ENCODE measurements around the gene UBXN7. TPM values are rescaled to one million over a fixed set of nuclear protein-coding genes. Genes with fewer than 3 reads are reported as not detected.

UBXN7 gene
- total RNA-seq, 2 donors from 2014 or later: 21.1 to 22.2 TPM

DNA sequence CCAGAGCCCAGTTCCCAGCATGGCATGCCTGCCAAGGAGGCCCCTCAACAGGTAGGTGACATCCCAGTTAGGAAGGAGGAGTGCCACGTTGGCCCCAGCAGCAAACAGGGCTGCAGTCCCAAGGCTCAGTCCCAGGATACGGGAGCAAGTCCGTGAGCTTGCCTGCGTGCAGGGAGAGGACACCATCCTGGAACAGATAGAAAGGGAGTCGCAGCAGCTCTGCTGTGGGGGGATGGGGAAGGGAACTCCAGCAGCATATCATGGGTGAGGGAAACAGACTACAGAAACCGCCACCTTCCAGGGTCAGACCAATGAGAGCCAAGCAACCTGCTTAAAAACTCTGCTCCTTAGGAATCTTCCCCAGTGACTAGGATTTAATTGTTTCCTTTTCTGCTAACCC, 104.8 kb downstream of the UBXN7 start:
- TF ChIP-seq, protein P1, sequence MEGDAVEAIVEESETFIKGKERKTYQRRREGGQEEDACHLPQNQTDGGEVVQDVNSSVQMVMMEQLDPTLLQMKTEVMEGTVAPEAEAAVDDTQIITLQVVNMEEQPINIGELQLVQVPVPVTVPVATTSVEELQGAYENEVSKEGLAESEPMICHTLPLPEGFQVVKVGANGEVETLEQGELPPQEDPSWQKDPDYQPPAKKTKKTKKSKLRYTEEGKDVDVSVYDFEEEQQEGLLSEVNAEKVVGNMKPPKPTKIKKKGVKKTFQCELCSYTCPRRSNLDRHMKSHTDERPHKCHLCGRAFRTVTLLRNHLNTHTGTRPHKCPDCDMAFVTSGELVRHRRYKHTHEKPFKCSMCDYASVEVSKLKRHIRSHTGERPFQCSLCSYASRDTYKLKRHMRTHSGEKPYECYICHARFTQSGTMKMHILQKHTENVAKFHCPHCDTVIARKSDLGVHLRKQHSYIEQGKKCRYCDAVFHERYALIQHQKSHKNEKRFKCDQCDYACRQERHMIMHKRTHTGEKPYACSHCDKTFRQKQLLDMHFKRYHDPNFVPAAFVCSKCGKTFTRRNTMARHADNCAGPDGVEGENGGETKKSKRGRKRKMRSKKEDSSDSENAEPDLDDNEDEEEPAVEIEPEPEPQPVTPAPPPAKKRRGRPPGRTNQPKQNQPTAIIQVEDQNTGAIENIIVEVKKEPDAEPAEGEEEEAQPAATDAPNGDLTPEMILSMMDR (IDR thresholded peaks at IDR 0.05): no peak
- ATAC-seq (ENCODE audit: insufficient number of reproducible peaks, low FRiP score, low read depth) (no peak), DNase-seq (ENCODE audit: low spot score) (no peak)
- no peak overlapping the region for H3K4me3 ChIP-seq
- H3K27me3 ChIP-seq (replicated peaks; ENCODE audit: insufficient read depth): no peaks in the 10 kb centered on the region
- no peaks in the 10 kb centered on the region for H3K36me3 ChIP-seq
- no peak overlapping the region for H3K27ac ChIP-seq
- H3K9me3 ChIP-seq: no peaks in the 10 kb centered on the region
- no peaks in the 10 kb centered on the region for H3K4me1 ChIP-seq (ENCODE audit: control insufficient read depth in 1 of 2, low read depth in 2 of 2)

GRCh38 chr3:196326936-196327335, 105.3 kb downstream of the UBXN7 start:
- no peak overlapping the region for H3K4me3 ChIP-seq
- no peaks in the 10 kb centered on the region for H3K36me3 ChIP-seq
- no peaks in the 10 kb centered on the region for H3K9me3 ChIP-seq
- DNase-seq (ENCODE audit: low spot score): no peak
- no peak overlapping the region for H3K27ac ChIP-seq
- no peaks in the 10 kb centered on the region for H3K4me1 ChIP-seq (ENCODE audit: control insufficient read depth in 1 of 2, low read depth in 2 of 2)
- no peak for ATAC-seq (ENCODE audit: insufficient number of reproducible peaks, low FRiP score, low read depth)
- H3K27me3 ChIP-seq (replicated peaks; ENCODE audit: insufficient read depth): no peaks in the 10 kb centered on the region
- TF ChIP-seq, protein P1 (IDR thresholded peaks at IDR 0.05): no peak

- ATAC-seq (ENCODE audit: insufficient number of reproducible peaks, low FRiP score, low read depth): no peak
- Histone ChIP-seq H3K36me3 (no peaks in the 10 kb centered on the region), H3K27ac (no peak overlapping the region), H3K4me3 (no peak overlapping the region), H3K27me3 (replicated peaks; ENCODE audit: insufficient read depth) (no peaks in the 10 kb centered on the region), H3K4me1 (ENCODE audit: control insufficient read depth in 1 of 2, low read depth in 2 of 2) (no peaks in the 10 kb centered on the region), H3K9me3 (no peaks in the 10 kb centered on the region)
- TF ChIP-seq, protein P1 (IDR thresholded peaks at IDR 0.05): no peak
- DNase-seq (ENCODE audit: low spot score): no peak
Measured at GRCh38 chr3:196323691-196324090, 108.5 kb downstream of the UBXN7 start.

- no peak for ATAC-seq (ENCODE audit: insufficient number of reproducible peaks, low FRiP score, low read depth)
Measured at GRCh38 chr3:196323016-196323415, 109.2 kb downstream of the UBXN7 start.

GRCh38 chr3:196321162-196321561, 111.1 kb downstream of the UBXN7 start:
- ATAC-seq (ENCODE audit: insufficient number of reproducible peaks, low FRiP score, low read depth) (no peak), DNase-seq (ENCODE audit: low spot score) (no peak)
- no peak overlapping the region for H3K4me3 ChIP-seq
- no peaks in the 10 kb centered on the region for H3K9me3 ChIP-seq
- no peak overlapping the region for H3K27ac ChIP-seq
- no peaks in the 10 kb centered on the region for H3K27me3 ChIP-seq (replicated peaks; ENCODE audit: insufficient read depth)
- no peaks in the 10 kb centered on the region for H3K36me3 ChIP-seq
- no peaks in the 10 kb centered on the region for H3K4me1 ChIP-seq (ENCODE audit: control insufficient read depth in 1 of 2, low read depth in 2 of 2)
- TF ChIP-seq, protein P1 (IDR thresholded peaks at IDR 0.05): no peak

More at GRCh38 chr3:196323016-196323415, 109.2 kb downstream of the UBXN7 start:
- DNase-seq (ENCODE audit: low spot score): no peak
- Histone ChIP-seq H3K4me3 (no peak overlapping the region), H3K27ac (no peak overlapping the region), H3K27me3 (replicated peaks; ENCODE audit: insufficient read depth) (no peaks in the 10 kb centered on the region), H3K4me1 (ENCODE audit: control insufficient read depth in 1 of 2, low read depth in 2 of 2) (no peaks in the 10 kb centered on the region), H3K36me3 (no peaks in the 10 kb centered on the region), H3K9me3 (no peaks in the 10 kb centered on the region)
- TF ChIP-seq, protein P1 (IDR thresholded peaks at IDR 0.05): no peak

All from thoracic aorta (tissue), 2 donors.